HG03097 (cell line): ENCODE results near the gene RBM3.
"Not testable (repeated sequence)": the region's sequence is repeated elsewhere in the genome, so short reads cannot be mapped to it uniquely, and the experiment has no call there.

Experiments used
- ATAC-seq: cut with Tn5 transposase; IDR thresholded peaks from one replicate; pipeline ENCODE4 v1.9.1; 2021; ENCODE audit not compliant: unreplicated experiment, low FRiP score

Gene RBM3

DNA sequence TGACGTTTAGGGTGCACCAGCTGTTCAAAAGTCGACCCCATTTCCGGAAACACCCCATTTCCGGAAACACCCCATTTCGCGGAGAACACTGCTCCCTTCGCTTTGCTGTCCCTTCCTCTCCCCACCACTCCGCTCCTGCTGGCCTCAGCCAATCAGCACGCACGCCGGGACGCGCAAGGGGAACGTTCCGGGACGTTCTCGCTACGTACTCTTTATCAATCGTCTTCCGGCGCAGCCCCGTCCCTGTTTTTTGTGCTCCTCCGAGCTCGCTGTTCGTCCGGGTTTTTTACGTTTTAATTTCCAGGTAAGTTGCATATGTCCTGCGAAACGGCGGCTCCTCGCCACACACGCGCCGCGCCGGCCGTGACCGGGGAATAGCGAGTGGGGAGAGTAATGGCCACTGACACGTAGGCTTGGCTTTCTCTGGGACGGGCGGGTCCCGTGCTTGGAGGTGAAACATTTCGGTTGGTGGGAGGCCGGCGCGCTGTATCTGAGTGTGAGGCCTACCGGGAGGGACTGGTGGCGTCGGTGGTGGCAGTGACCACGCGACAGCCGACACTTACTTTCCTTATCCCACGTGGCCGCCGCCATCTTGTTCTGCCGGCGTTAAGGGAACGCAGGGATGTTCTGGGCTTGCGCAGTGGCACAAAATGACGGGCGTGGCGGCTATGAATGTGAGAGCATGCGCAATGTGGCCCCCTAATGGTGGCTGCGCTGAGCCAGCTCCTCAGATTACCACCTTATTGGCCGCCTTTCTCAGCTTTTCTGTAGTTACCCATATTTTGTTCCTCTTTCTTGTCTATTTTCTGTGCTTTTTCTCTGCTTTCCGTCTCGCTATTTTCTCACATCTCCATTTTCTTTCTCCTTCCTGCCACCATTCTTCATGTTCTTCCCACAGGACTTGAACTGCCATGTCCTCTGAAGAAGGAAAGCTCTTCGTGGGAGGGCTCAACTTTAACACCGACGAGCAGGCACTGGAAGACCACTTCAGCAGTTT lies at the start of gene RBM3:
Gene RBM3 (plus strand): TSS at position 215 of the 997 bp plus-strand sequence. CDS start 697 bp downstream, at position 912.
- peak; percentile 76 for ATAC-seq

DNA sequence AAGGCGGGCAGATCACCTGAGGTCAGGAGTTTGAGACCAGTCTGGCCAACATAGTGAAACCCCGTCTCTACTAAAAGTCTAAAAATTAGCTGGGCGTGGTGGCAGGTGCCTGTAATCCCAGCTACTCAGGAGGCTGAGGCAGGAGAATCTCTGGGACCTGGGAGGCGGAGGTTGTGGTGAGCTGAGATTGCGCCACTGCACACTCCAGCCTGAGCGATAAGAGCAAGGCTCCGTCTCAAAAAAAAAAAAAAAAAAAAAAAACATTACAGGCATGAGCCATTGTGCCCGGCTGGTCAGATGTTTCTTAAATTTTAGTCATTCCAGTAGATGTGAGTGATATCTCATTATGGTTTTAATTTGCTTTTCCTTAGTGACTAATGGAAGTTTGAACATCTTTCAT lies 48.4 kb upstream of the RBM3 start:
- ATAC-seq = not testable (repeated sequence)

DNA sequence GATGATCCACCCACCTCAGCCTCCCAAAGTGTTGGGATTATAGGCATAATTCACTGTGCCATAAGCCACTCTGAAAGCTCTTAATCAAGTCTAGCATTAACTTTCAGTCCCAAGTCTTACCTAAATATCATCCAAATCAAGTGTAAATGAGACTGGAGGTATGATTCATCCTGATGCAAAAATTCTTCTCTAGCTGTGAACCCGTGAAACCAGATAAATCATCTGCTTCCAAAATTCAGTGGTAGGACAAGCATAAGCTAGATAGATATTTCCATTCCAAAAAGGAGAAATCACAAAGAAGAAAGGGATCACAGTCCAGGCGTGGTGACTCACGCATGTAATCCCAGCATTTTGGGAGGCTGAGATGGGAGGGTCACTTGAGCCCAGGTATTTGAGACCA lies 43.5 kb upstream of the RBM3 start:
- ATAC-seq = no peak

DNA sequence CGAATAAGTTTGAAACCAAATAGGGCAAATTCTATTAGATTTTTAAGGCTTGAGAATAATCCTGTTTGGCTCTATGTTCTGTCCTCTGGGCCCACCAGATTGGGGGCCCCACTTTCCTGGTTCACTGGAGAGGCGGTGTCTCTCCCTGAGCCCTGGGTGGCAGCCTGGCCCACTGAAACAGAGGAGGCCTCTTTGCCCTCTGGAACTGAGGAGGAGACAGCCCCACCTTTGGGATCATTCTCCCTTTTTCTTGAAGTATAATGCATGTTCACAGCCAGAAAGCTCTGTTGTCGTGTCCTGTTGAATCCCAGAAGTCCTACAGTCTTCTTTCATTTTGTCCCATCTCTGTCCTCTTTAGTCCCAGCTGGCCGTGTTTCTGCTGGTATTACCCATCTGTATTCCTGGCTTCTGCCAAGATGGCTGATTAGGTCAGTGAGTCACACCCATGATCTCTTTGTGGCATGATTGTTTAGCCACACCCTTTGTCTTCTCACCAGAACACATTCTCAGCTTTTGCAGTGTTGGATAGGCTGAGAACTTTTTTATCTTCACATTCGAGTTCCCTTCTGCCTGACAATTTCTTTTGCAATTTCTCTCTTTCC lies 42.8 kb upstream of the RBM3 start:
- no peak for ATAC-seq

DNA sequence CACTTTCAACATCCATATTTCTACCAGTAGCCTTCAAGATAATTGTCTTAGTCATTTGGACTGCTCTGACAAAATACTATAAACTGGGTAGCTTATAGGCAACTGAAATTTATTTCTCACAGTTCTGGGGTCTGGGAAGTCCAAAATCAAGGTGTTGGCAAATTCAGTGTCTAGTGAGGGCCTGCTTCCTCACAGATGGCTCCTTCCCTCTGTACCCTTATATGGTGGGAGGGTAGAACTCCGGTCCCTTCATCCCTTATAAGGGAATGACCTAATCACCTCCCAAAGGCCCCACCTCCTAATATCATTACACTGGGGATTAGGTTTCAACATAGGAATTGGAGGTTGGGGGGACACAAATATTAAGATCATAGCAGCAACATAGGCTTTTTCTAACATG lies 42.1 kb upstream of the RBM3 start:
- ATAC-seq = no peak

GRCh38 chrX:48533165-48533564 lies 41.1 kb upstream of the RBM3 start:
- no peak for ATAC-seq

DNA sequence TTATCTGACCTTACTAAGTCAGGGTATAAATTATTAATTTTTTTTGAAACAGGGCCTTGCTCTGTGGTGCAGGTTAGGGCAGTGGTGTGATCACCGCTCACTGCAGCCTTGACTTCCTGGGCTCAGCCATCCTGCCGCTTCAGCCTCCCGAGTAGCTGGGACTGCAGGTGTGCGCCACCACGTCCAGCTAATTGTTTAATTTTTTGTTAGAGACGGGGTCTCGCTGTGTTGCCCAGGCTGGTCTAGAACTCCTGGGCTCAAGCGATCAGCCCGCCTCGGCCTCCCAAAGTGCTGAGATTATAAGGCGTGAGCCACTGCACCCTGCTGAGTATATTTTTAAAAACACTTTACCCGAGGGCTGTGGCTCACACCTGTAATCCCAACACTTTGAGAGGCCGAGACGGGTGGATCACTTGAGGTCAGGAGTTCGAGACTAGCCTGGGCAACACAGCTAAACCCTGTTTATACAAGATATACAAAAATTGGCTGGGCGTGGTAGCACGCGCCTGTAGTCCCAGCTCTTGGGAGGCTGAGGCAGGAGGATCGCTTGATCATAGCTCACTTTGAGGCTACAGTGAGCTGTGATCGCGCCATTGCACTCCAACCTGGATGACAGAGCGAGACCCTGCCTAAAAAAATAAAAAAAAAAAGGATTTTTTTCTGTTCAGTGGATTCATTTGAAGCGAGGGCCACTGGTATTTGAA lies 35.5 kb upstream of the RBM3 start:
- ATAC-seq = no peak

GRCh38 chrX:48539345-48540027 lies 34.8 kb upstream of the RBM3 start, which contains the start of gene TBC1D25:
Gene TBC1D25 (plus strand): TSS chrX:48539714. CDS start chrX:48539798, 84 bp downstream.
- ATAC-seq = peak; percentile 60

GRCh38 chrX:48540028-48540375 lies 34.3 kb upstream of the RBM3 start:
- no peak for ATAC-seq

- ATAC-seq = no peak
Measured at GRCh38 chrX:48540480-48540879, 33.8 kb upstream of the RBM3 start.

GRCh38 chrX:48541140-48541814 lies 33.0 kb upstream of the RBM3 start:
- ATAC-seq = no peak

DNA sequence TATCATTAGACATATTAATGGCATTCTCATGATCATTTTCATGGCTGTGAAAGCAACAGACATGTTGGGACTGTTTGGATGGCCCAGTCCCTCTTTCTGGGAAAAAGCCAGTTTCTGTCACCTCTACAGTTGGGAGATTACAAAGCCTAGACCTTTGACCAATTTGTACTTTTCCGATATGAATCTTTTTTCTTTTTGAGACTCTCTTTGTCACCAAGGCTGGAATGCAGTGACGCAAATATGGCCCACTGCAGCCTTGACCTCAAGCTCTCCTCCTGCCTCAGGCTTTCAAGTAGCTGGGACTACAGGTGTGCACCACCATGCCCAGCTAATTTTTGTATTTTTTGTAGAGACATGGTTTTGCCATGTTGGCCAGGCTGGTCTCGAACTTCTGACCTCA lies 25.4 kb upstream of the RBM3 start:
- ATAC-seq = no peak

DNA sequence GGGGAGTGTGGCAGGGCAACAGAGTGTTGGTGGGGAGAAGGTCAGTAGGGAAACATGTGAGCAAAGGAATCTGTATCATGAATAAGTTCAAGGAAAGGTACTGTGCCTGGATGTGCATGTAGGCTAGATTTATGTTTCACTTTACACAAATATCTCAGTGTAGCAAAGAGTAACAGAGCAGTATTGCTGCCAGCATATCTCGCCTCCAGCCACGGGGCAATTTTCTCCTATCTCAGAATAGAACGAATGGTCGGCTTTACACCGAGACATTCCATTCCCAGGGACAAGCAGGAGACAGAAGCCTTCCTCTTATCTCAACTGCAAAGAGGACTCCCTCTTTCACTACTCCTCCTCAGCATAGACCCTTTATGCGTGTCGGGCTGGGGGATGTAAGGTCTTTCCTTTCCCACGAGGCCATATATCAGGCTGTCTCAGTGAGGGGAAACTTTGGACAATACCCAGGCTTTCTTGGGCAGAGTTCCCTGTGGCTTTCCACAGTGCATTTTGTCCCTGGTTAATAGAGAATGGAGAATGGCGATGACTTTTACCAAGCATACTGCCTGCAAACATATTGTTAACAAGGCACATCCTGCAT lies 18.5 kb upstream of the RBM3 start:
- ATAC-seq = not testable (repeated sequence)

GRCh38 chrX:48558271-48558670 lies 16.0 kb upstream of the RBM3 start:
- ATAC-seq = no peak

DNA sequence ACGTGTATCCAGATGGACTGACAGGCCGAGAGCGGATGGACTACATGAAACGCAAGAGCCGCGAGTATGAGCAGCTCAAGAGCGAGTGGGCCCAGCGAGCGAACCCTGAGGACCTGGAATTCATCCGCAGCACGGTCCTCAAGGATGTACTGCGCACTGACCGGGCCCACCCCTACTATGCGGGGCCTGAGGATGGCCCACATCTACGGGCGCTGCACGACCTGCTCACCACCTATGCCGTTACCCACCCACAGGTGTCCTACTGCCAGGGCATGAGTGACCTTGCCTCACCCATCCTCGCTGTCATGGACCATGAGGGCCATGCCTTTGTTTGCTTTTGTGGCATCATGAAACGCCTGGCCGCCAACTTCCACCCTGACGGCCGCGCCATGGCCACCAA lies 14.6 kb upstream of the RBM3 start:
- ATAC-seq = no peak

DNA sequence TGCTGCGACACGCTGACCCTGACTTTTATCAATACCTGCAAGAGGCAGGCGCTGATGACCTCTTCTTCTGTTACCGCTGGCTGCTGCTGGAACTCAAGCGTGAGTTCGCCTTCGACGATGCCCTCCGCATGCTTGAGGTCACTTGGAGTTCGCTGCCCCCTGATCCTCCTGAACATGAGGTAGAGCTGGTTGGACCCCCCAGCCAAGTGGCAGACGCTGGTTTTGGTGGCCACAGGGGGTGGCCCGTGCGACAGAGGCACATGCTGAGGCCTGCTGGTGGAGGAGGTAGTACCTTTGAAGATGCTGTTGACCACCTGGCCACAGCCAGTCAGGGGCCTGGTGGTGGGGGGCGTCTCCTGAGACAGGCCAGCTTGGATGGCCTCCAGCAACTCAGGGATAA lies 14.2 kb upstream of the RBM3 start:
- no peak for ATAC-seq

DNA sequence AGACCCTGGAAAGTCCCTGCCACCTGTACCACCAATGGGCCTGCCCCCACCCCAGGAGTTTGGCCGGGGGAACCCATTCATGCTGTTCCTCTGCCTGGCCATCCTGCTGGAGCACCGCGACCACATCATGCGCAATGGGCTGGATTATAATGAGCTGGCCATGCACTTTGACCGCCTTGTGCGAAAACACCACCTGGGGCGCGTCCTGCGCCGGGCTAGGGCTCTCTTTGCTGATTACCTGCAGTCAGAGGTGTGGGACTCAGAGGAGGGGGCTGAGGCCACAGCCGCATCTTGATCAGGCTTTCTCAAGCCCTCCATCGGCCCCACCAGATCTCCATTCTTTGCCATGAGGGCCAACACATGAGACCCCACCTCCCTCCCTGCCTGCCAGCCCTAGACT lies 13.6 kb upstream of the RBM3 start:
- no peak for ATAC-seq

GRCh38 chrX:48569958-48570357 lies 4.3 kb upstream of the RBM3 start:
- no peak for ATAC-seq

- no peak for ATAC-seq
Measured at GRCh38 chrX:48573690-48574269, 504 bp upstream of the RBM3 start.
